H1 (cell line): Measurements from ENCODE around the gene CYB5B. TPM values are rescaled to one million over a fixed set of nuclear protein-coding genes. Genes with fewer than 3 reads are reported as not detected.

ENCODE experiments used
- BACH1 ChIP-seq: IDR thresholded peaks from 2 replicates; pipeline ENCODE4 v1.6.1; 2012; ENCODE audit warnings: low read length, improper control_type of control experiment
- BCL11A ChIP-seq, 2 experiments: IDR thresholded peaks; one replicate each; pipeline ENCODE4 v1.6.1; 2011; ENCODE audit warnings: low read depth in 2 of 2, low read length in 2 of 2, mild to moderate bottlenecking in 2 of 2
- CEBPB ChIP-seq: IDR thresholded peaks from 2 replicates; pipeline ENCODE4 v1.6.1; 2012; ENCODE audit warnings: low read depth, low read length
- CHD2 ChIP-seq: IDR thresholded peaks from 2 replicates; pipeline ENCODE4 v1.6.1; 2012; ENCODE audit warnings: low read length, improper control_type of control experiment
- CREB1 ChIP-seq: IDR thresholded peaks from 2 replicates; pipeline ENCODE4 v1.6.1; 2012; ENCODE audit warnings: inconsistent platforms
- GTF2F1 ChIP-seq: IDR thresholded peaks from 2 replicates; pipeline ENCODE4 v1.6.1; 2012; ENCODE audit warnings: low read depth, low read length, improper control_type of control experiment, borderline replicate concordance
- HDAC6 ChIP-seq: IDR thresholded peaks from one replicate; pipeline ENCODE4 v1.7.1; 2012; ENCODE audit warnings: low read depth, mild to moderate bottlenecking, inconsistent platforms, low read length, moderate library complexity
- JUND ChIP-seq: IDR thresholded peaks from 2 replicates; pipeline ENCODE4 v1.6.1; 2011; ENCODE audit warnings: mild to moderate bottlenecking, improper control_type of control experiment, low read length
- MAFK ChIP-seq: IDR thresholded peaks from 2 replicates; pipeline ENCODE4 v1.6.1; 2012; ENCODE audit warnings: low read depth, mild to moderate bottlenecking, improper control_type of control experiment, low read length
- NANOG ChIP-seq: IDR thresholded peaks from 2 replicates; pipeline ENCODE4 v1.6.1; 2011; ENCODE audit warnings: low read length, low read depth, mild to moderate bottlenecking, inconsistent platforms; ENCODE audit not compliant: insufficient read depth, poor library complexity, severe bottlenecking
- NRF1 ChIP-seq: IDR thresholded peaks from 2 replicates; pipeline ENCODE4 v1.6.1; 2011; ENCODE audit warnings: mild to moderate bottlenecking, low read depth, low read length, improper control_type of control experiment
- POLR2AphosphoS5 ChIP-seq: IDR thresholded peaks from 2 replicates; pipeline ENCODE4 v1.6.1; 2011; ENCODE audit warnings: low read depth, low read length
- POU5F1 ChIP-seq: IDR thresholded peaks from 2 replicates; pipeline ENCODE4 v1.6.1; 2011; ENCODE audit warnings: low read depth, mild to moderate bottlenecking, low read length, moderate library complexity
- SIN3A ChIP-seq, 2 experiments: IDR thresholded peaks in 1 of 2; conservative IDR thresholded peaks in 1 of 2; 2 replicates each; pipeline ENCODE4 v1.6.1; 2011 to 2012; ENCODE audit warnings: low read length in 2 of 2, improper control_type of control experiment in 1 of 2, low read depth in 1 of 2, mild to moderate bottlenecking in 1 of 2
- SIRT6 ChIP-seq: IDR thresholded peaks from one replicate; pipeline ENCODE4 v1.7.1; 2012; ENCODE audit warnings: low read length, inconsistent platforms
- SP1 ChIP-seq: IDR thresholded peaks from 2 replicates; pipeline ENCODE4 v1.6.1; 2011; ENCODE audit warnings: low read depth, low read length
- SP4 ChIP-seq: IDR thresholded peaks from 2 replicates; pipeline ENCODE4 v1.6.1; 2012; ENCODE audit warnings: low read length, inconsistent platforms
- TBP ChIP-seq: IDR thresholded peaks from 2 replicates; pipeline ENCODE4 v1.6.1; 2011; ENCODE audit warnings: low read depth, low read length, improper control_type of control experiment
- TCF12 ChIP-seq: IDR thresholded peaks from 2 replicates; pipeline ENCODE4 v1.6.1; 2011; ENCODE audit warnings: low read depth, mild to moderate bottlenecking, low read length
- polyA plus RNA-seq, 7 experiments: library from polyadenylated mRNA; depleted of rRNA in 3 of 7; stranded (reverse) in 5 of 7; unstranded in 2 of 7; fragments of >200 nt in 5 of 7; fragments of 200-250 nt in 2 of 7; gene quantifications; 1 replicate in 5 of 7; 2 replicates in 1 of 7; 4 replicates in 1 of 7; pipeline versions ENCODE4 v1.2.1 to v1.2.3, GENCODE V29; 2011 to 2013; ENCODE audit warnings: missing spikeins in 2 of 7, mixed read lengths in 2 of 7
- total RNA-seq: library from RNA; stranded (reverse); fragmentation: NEBNext Ultra II Directional; extraction: Animal tissue kit (Norgen Biotek cat#: 25700); gene quantifications from 2 replicates; pipeline ENCODE4 v1.2.1, GENCODE V29; 2021
- TF ChIP-seq, protein P1 (sequence below): IDR thresholded peaks from 2 replicates; pipeline ENCODE4 v1.6.1; 2012; ENCODE audit warnings: low read length, inconsistent platforms
- TF ChIP-seq, protein P2 (sequence below), 3 experiments: IDR thresholded peaks; 1 replicate in 2 of 3; 2 replicates in 1 of 3; pipeline versions ENCODE4 v1.5.1 to v1.6.1; 2011; ENCODE audit warnings: low read length in 3 of 3, mild to moderate bottlenecking in 3 of 3, inconsistent platforms in 2 of 3, low read depth in 1 of 3, moderate library complexity in 1 of 3; ENCODE audit not compliant: insufficient read depth in 1 of 3; ENCODE audit errors: control extremely low read depth in 1 of 3

CYB5B gene
- total and polyA plus RNA-seq, 2 of the 8 experiments (the other 6 are each of a cell fraction or from before 2014, with no cell fraction given) = 108 to 127 TPM

DNA sequence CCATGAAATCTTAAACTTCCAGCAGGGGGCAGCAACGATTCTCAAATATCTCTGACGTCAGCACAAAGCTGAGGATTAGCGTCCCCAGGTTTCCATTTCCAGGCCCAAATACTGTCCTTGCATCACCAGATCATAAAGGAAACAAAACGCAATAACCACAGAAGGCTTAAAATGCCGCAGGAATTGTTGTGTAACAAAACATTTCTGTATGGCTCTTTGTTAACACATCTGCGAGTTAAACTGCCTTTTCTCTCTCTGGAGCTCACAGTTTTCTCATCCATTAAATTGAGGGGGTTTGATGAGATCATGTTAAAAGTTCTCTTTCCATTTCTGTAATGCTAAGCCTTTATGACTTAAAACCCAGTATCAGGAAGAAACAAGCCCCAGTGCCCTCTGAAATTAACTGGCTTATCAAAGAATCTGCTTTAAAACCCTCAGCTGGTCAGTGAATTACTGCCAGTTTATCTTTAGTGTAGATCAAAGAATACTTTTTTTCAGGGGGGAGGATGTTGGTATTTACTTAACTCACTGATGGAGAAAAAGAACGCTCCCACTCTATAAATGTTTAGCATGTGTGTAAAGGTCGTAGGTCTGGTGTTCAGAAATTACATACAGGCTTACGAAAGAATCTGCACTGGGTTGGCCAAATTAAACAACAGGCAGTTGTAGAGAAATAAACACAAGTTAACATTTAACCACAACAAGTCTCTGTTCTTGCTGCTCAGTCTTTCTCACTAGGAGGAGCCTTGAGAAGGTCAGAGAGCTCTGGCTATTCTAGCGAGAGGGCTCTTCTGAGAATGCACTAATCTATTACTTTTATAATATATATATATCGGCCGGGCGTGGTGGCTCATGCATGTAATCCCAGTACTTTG, 28.0 kb upstream of the CYB5B start (continued):
- TF ChIP-seq SIRT6 (no peak), CEBPB (0 out of 2 replicates have a peak, but pooled peaks have one; percentile 21), BCL11A (IDR thresholded peaks at IDR 0.05; ENCODE audit: low read depth in 2 of 2, low read length in 2 of 2) (no peak), POU5F1 (no peak), GTF2F1 (no peak), CHD2 (no peak), HDAC6 (no peak), MAFK (peak; percentile 74), CREB1 (peak; percentile 82), TBP (no peak), NRF1 (no peak), SIN3A (conservative IDR thresholded peaks at IDR 0.05 in 1 of 2, IDR thresholded peaks at IDR 0.05 in 1 of 2; ENCODE audit: low read depth in 1 of 2, low read length in 2 of 2) (no peak), BACH1 (no peak), SP4 (no peak), POLR2AphosphoS5 (no peak), SP1 (no peak), JUND (peak; percentile 67; the same call in 1 of the 2 replicates), TCF12 (no peak), NANOG (no peak)
- TF ChIP-seq, protein P1, sequence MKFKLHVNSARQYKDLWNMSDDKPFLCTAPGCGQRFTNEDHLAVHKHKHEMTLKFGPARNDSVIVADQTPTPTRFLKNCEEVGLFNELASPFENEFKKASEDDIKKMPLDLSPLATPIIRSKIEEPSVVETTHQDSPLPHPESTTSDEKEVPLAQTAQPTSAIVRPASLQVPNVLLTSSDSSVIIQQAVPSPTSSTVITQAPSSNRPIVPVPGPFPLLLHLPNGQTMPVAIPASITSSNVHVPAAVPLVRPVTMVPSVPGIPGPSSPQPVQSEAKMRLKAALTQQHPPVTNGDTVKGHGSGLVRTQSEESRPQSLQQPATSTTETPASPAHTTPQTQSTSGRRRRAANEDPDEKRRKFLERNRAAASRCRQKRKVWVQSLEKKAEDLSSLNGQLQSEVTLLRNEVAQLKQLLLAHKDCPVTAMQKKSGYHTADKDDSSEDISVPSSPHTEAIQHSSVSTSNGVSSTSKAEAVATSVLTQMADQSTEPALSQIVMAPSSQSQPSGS = peak; percentile 80; the same call in 1 of the 2 replicates
- TF ChIP-seq, protein P2, sequence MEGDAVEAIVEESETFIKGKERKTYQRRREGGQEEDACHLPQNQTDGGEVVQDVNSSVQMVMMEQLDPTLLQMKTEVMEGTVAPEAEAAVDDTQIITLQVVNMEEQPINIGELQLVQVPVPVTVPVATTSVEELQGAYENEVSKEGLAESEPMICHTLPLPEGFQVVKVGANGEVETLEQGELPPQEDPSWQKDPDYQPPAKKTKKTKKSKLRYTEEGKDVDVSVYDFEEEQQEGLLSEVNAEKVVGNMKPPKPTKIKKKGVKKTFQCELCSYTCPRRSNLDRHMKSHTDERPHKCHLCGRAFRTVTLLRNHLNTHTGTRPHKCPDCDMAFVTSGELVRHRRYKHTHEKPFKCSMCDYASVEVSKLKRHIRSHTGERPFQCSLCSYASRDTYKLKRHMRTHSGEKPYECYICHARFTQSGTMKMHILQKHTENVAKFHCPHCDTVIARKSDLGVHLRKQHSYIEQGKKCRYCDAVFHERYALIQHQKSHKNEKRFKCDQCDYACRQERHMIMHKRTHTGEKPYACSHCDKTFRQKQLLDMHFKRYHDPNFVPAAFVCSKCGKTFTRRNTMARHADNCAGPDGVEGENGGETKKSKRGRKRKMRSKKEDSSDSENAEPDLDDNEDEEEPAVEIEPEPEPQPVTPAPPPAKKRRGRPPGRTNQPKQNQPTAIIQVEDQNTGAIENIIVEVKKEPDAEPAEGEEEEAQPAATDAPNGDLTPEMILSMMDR (IDR thresholded peaks at IDR 0.05; ENCODE audit: control extremely low read depth in 1 of 3, insufficient read depth in 1 of 3, low read depth in 1 of 3, low read length in 3 of 3) = peak in 2 of 3 experiments; percentile 52 to 62; a peak in 3 of 4 replicates
